Brain pericyte (primary cell): Measurements from ENCODE around the gene MAST2.
A peak's percentile ranks its signal among the peaks of the same experiment; 100 is the strongest.

Experiments used
- DNase-seq: peaks from one replicate; pipeline ENCODE4 v3.0.0-alpha.2; 2012; ENCODE audit warnings: low read depth, low spot score

The MAST2 gene

DNA sequence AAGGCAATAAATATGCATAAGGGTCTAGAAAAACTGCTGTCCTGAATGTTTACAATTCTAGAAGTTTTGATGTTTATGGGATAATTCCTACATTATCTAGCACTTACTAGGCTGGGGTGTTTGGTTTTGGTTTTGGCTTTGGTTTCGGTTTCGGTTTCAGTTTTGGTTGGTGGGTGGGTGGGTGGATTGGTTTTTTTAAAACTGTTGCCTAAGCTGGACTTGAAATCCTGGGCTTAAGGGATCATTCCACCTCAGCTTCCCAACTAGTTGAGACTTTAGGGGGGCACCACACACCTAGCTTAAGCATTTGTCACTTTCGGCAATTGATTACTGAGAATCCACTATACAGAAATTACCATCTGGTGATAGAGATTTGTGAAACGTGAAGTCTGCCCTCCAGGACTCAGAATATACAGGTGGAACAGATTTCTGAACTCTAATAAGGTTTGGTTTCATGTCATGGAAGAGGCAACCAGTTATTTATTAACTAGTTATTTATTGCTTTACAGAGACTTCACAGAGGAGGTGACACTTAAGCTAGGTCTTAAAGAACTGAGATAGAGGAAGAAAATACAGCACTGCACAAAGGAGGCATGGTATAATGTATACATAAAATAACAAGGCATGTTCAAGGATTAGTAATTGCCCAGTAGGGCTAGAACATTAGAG lies 259.4 kb downstream of the MAST2 start:
- no peak for DNase-seq

DNA sequence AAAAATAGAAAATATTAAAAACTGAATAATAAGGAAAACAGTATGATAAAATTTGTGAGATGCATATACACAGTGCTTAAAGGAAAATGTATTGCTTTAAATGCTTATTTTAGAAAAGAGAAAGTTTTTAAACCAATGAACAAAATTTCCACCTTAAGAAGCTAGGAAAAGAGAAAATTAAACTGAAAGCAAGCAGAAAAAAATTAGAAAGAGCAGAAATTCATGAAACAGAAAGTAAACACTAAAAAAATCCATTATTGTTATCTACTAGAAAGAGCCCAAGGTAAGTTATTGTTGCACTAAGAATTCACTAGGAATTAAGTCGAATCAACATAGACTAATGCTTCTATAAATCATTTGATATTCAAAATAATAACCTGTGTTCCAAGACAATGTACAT lies 261.3 kb downstream of the MAST2 start:
- DNase-seq, result no peak

DNA sequence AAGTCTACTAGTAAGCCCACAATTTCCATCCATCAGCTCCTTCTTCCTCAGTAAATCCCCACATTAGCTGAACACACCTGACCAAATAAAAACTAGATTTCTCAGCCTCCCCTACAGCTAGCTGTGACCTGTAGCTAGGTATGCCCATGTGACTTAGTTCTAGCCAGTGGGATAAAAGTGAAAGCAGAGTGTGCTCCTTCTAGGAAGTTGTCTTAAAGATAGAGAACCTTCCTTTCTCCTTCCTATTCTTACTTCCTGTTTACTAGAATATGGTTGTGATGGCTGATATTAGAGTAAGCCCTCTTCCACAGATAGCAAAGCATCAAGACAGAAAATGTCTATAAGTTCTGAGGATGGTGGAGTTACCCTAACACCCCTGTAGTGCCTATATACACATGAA lies 262.0 kb downstream of the MAST2 start:
- no peak for DNase-seq

DNA sequence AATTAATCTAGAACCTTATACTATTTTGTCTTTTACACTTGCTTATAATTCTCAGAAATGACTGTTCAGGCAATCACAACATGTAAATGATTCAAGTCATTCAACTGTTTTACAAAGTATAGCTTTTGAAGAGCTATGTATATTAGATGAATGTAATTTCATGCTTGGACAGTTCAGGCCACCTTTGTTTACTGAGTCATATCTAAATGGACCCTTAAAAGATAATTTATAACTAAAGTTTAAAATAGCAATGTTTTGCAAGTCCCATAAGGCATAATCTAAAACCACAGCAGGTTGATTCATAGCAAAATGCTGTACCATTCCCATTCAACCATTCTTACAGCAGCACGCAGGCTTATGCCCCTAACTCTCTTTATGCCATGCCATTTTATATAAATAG lies 264.2 kb downstream of the MAST2 start:
- no peak for DNase-seq

DNA sequence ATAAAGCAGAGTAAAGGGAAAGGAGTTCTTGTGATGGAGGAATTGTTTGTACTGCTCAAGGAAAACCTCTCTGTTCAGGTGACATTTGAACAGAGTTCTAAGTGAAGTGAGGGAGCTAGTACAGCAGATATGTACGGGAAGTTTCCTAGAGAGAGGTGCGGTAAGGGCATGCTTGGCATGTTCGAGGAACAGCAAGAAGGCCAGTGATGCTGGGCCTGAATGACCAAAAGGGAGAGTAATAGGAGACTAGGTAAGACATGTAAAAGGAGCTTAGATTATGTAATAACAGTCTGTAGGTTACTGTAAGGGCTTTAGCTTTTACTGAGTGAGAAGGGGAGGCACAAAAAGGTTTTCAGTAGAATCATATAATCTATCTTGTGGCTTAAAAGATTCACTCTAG lies 265.1 kb downstream of the MAST2 start:
- DNase-seq, result no peak

DNA sequence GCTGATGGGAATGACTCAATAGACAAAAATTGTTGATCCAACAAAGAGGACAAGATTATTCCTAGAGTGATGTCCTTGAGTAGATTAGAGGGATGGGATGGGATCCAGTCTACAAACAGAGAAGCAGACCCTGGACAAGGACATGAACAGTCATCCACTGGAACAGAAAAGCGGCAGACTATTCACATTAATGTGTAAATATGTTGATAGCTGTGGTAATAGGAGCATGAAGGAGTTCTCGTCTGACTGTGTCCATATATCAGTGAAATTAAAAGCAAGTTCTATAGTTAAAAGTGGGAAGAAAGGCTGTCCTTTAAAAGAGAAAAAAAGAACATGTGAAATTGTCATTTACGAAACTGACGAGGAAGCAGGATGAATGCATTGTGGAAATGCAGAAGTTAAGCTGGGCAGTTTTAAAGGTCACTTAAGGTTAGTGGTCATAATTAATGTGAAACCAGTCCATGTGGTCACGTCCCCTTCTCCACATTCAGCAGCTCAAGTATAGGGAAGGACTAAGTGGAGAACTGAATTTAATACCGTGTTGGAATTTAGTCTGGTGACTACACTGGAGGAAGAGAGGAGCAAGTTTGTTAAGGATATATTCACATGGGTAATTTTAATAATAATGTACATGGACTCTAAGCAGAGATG lies 266.9 kb downstream of the MAST2 start:
- DNase-seq, result no peak

DNA sequence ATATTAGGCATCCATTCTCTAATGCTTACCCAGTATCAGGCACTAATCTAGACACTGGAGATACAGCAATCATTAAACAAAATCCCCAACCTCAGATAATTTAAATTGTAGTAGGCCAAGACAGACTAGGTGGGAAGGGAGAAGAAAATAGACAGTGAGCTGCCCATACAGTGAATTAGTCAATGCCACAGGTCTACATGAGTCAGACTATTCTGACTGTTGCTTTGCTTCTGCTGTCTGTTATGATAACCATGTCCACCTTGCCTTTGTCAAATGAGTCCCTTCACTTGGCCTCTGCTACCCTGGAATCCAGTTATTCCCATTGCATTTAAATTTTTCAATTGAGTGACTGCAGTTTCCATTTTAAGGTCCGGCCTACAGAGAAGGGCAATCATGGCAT lies 269.6 kb downstream of the MAST2 start:
- DNase-seq, result no peak

DNA sequence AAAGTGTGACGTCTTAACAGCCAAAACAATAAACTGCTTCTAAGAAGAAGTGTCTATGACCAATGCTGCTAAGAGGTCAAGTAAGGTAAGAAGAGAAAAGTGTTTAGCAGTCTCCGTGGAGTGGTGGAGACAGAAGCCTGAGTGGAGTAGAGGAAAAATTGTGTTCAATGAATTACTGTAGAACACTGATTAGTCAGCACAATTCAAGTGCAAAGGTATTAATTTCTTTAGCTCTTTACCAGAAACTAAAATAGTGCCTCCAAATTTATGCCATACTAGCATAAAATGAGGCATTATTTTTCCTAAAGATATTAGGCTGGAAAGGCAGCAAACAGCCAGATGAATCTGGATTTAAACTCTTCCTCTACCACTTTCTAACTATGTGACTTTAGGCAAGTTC lies 272.9 kb downstream of the MAST2 start:
- DNase-seq, result no peak

DNA sequence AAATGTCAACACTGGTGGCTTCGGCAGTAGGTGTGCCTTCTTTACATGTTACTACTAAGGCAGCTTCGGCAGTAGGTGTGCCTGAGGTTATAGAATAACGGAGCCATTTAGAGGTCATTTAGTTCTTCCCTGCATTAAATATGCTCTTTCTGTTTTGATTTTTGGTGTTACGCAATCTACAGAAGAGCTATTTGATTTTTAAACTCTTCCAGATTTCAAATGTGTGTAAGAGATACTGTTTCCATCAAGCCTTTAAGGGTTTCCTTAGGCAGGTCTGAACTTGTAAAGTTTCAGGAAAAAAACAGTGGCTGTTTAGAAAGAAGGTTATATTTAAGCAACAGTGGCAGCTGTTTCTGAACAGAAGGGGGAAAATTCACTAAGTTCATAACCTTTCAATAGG lies 274.2 kb downstream of the MAST2 start:
- DNase-seq, result no peak

DNA sequence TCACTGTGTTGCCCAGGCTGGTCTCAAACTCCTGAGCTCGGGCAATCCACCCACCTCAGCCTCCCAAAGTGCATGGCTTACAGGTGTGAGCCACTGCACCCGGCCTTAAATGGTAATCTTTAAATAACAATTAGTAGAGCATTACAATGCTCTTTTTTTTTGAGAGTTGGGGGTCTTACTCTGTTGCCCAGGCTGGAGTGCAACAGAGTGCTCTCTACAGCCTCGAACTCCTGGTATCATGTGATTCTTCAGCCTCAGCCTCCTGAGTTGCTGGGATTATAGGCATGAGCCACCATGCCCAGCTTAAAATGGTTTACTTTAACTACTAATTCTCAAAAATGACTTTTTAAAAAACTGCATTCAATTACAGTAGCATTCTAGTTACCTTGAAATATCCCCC lies 276.8 kb downstream of the MAST2 start:
- no peak for DNase-seq

DNA sequence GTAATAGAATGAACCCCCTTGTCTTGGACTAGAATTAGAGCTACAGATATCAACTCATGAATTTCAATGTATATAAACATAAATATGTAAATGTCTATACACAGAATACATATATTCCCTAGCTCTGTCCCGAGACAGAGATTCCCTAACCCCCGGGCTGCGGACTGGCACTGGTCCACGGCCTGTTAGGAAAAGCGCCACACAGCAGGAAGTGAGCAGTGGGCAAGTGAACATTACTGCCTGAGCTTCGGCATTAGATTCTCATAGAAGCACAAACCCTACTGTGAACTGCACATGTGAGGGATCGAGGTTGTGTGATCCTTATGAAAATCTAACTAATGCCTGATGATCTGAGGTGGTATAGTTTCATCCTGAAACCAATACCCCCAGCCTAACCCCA lies 277.8 kb downstream of the MAST2 start:
- DNase-seq, result peak; percentile 12

DNA sequence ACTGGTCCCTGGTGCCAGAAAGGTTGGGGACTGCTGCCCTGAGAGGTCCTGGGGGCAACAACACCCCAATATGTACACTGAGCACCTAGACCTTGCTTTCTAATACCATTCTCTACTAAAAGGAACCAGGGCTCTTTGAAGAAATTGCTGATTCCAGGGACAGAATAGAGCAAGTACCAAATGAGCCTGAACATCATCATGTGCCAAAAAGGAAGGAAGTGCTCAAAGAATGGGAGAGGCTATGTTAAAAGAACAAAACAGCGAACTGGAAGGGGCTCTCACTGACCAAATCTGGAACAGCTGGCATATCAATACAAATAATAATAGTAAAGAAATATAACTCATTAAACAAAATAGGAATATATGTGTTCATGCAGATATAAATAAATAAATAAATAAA lies 278.2 kb downstream of the MAST2 start:
- DNase-seq, result no peak

DNA sequence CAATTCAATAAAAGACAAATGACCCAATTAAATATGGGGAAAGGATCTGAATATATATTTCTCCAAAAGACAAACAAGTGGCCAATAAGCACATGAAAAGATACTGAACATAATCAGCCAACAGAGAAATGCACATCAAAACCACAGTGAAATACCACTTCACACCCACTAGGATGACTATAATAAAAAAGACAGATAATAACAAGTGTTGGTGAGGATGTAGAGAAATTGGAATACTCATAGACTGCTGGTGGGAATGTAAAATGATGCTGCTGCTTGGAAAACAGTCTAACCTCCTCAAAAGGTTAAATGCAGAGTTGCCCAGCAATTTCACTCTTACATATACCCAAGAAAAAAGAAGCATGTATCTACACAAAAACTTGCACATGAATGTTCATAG lies 280.2 kb downstream of the MAST2 start:
- no peak for DNase-seq

DNA sequence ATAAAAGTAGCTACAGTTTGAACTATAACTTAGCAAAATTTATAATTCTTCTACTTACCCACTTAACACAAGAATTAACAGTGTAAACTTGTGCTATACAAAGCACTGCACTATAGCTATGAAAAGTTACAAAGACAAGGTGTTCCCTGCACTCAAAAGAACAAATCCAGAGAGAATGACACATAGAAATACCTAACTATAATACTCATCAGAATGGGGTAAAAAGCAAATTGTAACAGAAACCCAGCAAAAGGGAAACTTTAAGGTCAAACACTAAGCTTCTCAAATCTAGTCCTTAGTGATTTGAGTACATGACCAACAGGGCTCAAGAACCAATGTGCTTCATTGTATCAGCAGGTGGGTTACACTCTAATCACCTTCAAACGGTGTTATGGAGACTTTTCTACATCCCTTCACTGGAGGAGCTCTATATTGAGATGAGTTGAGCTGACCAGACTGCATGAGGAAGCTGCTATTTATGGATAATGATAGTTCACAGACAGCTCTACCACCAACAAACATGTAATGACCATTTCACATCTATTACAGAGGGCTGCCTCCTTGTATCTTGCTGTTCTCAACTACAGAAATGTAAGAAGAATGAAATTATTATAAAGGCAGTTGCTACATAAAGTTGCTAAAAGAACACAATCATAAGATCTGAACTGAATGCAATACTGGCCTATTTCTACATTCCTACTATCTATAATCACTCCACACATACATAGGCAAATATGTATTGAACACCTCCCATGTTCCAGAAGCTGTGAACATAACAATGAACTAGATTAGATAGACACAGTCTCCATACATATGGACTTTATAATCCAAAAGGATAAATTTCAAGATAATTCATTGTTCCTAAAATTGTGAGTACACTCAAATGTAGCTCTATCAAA lies 281.4 kb downstream of the MAST2 start:
- peak; percentile 3 for DNase-seq
